ENCODE data around the gene MED29.

MED29 gene

DNA sequence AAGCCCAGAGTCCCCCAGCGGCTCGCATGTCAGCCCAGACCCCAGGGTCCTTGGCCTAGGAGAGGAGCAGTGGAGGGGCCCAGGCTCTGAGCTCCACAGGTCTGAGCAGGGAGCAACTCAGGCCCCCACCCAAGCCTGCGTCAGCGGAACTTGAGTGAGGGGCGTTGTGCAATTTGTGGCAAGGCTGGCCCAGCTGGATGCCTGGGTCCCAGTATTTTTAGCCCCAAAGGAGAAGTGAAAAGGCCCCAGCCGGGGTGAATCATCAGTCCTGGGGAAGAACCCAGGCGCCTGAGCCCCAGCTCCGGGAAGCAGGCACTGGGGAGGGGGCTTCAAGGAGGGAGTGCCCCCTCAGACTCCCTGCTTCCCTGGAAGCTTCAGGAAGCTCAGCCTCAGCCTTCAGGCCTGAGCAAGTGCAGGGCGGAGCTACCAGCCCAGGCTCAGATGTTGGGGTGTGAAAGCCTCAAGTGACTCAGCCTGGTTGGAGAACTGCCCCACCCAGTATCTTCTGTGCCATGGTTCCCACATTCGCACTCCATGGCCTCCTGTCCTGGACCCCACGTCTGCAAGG lies 7.2 kb downstream of the MED29 start:
- DNase-seq (ENCODE audit: low spot score), result peak; percentile 65

- no peak for DNase-seq (ENCODE audit: low spot score)
These were observed 8.5 kb downstream of the MED29 start for GRCh38 chr19:39399668-39400050.

GRCh38 chr19:39400061-39400460 lies 8.9 kb downstream of the MED29 start:
- DNase-seq (ENCODE audit: low spot score), result no peak

GRCh38 chr19:39401070-39401548 lies 9.9 kb downstream of the MED29 start:
- no peak for DNase-seq (ENCODE audit: low spot score)

DNA sequence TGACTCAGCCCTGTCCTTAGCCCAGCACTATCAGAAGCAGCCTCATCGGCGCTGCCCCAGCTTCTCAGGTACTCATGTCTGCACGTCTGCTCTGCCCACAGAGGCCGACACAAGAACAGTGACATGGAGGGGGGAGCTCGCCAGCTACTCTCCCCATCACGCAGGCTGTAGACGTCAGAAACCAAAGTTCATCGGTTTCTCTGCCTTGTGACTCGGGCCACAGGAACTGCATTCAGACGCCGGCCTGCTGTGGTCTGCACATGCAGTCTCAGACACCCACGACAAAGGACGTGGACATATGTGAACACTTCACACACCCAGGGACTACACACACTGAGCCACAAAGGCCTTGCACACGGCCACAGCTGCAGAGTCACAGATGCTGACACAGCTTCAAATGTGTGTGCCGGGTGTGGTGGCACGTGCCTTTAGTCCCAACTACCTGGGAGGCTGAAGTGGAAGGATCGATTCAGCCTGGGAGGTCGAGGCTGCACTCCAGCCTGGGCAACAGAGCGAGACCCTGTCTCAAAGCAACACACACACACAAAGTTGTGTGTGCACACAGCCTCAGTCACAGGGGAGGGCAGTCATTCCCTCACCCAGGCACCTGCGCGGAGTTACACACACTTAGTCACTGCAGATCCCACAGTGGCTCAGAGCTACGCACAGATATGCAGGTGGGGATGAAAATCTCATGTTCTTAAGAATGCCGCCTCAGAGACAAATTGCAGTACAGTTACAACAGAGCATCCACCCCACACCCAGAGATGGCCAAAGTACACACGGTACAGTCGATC lies 10.6 kb downstream of the MED29 start:
- peak; percentile 50 for DNase-seq (ENCODE audit: low spot score)

DNA sequence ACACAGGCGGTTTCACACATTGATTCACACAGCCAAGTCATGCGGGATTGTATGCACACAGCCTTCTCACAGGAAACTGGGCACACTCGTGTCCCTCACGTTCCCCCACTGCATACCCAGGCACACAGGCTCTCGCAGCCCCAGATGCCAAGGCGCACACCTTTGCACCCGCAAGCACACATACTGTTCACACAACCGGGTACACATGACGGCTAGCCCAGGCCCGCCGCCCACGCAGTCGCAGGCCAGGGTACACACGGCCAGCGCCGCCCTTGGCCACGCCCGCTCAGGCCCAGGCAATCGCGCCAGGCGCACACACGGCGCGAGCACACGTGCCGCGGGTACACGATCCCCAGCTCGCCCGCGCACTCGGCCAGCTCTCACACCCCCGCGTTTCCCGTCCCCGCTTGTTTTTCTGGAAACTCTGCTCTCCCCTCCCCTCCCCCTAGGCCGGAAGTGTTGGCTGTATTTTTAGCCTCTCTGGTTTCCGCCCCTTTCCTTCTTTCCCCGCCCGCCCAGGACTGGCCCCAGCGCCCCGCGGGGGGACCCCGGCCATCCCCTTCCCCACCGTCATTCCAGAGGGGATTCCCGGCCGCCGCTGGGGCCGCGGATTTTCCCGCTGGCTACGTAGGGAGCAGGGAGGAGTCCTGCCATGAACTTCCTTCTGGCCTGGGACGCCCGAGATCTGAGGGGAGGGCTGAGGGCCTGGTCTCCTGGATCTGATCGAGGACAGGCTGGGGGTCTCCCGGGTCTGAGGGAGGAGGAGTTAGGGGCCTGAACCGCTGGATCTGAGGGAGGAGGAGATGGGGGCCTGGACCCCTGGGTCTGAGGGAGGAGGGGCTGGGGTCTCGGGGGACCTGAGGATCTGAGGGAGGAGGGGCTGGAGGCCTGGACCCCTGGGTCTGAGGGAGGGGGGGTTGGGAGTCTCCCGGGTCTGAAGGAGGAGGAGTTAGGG lies 11.4 kb downstream of the MED29 start:
- peak; percentile 65 for DNase-seq (ENCODE audit: low spot score)

- peak; percentile 70 for DNase-seq (ENCODE audit: low spot score)
These were observed 12.4 kb downstream of the MED29 start for GRCh38 chr19:39403331-39404312.

- DNase-seq (ENCODE audit: low spot score), result no peak
These were observed 14.2 kb downstream of the MED29 start for GRCh38 chr19:39405261-39405957.

DNA sequence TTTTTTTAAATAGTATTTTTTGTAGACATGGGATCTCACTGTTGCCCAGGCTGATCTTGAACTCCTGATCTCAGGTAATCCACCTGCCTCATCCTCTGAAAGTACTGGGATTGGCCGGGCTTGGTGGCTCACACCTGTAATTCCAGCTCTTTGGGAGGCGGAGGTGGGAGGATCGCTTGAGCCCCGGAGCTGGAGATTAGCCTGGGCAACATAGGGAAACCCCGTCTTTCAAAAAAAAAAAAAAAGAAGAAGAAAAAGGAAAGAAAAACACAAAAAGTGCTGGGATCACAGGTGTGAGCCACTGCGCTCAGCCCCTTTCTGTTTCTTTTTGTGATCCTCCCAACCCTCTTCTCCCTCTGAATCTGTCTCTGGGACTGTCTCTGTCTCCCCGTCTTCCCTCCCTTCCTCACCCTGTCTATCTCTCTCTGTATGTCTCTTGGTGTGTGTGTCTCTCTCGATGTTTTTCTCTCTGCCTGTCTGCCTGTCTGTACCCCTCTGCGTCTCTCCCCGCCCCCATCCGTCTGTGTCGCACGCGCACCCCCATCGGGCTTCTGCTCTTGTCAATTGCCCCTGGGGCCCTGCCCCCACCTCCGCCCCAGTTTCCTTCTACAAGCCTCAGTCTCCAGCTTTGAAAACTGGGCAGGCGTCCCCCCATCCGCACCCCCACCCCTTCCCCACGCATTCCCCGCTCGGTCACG lies 14.9 kb downstream of the MED29 start:
- peak; percentile 52 for DNase-seq (ENCODE audit: low spot score)

DNA sequence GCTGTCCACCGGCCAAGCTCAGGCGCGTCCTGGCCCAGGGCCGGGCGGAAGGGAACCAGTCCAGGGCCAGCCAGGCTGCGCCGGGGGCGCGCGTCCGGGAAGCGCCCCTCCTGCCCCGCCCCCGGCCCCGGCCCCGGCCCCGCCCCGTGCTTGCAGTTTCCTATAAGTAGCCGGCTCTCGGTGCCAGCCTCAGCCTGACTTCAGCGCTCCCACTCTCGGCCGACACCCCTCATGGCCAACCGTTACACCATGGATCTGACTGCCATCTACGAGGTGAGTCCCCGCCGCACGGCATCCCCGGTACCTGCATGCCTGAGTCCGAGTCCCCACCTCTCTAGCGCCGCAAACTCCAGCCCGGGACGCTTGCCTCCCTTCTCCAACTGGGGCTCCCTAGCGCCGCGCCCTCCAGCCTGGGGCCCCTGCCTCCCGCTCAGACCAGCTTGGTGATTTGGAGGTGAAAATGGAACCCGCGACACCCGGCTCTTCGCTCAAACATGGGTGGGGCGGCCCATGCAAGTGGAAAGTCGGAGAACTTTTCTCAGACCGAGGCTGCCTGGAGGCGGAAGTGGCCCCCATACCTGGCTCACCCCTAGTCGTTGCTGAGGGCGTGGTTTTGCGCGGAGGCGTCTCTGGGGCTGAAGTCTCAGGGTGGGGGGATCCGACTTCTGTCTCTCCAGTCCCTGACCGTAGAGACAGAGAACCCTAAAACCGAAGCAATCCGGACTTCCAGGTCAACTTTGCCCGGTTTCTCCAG lies 15.7 kb downstream of the MED29 start, which contains the start of gene ZFP36:
Gene ZFP36, plus strand, starts transcription at position 192 of the 754 bp plus-strand sequence. Its CDS starts 58 bp downstream, at position 250.
- DNase-seq (ENCODE audit: low spot score), result peak; percentile 59

GRCh38 chr19:39407410-39407659 lies 16.2 kb downstream of the MED29 start:
- no peak for DNase-seq (ENCODE audit: low spot score)

GRCh38 chr19:39407660-39408391 lies 16.6 kb downstream of the MED29 start:
- no peak for DNase-seq (ENCODE audit: low spot score)

DNA sequence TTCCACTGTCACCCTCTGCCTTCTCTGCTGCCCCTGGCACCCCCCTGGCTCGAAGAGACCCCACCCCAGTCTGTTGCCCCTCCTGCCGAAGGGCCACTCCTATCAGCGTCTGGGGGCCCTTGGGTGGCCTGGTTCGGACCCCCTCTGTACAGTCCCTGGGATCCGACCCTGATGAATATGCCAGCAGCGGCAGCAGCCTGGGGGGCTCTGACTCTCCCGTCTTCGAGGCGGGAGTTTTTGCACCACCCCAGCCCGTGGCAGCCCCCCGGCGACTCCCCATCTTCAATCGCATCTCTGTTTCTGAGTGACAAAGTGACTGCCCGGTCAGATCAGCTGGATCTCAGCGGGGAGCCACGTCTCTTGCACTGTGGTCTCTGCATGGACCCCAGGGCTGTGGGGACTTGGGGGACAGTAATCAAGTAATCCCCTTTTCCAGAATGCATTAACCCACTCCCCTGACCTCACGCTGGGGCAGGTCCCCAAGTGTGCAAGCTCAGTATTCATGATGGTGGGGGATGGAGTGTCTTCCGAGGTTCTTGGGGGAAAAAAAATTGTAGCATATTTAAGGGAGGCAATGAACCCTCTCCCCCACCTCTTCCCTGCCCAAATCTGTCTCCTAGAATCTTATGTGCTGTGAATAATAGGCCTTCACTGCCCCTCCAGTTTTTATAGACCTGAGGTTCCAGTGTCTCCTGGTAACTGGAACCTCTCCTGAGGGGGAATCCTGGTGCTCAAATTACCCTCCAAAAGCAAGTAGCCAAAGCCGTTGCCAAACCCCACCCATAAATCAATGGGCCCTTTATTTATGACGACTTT lies 17.4 kb downstream of the MED29 start:
- no peak for DNase-seq (ENCODE audit: low spot score)

GRCh38 chr19:39409208-39410016 lies 18.2 kb downstream of the MED29 start:
- DNase-seq (ENCODE audit: low spot score), result peak; percentile 50

- no peak for DNase-seq (ENCODE audit: low spot score)
These were observed 19.0 kb downstream of the MED29 start for GRCh38 chr19:39410017-39410830.

GRCh38 chr19:39410831-39411080 lies 19.6 kb downstream of the MED29 start:
- no peak for DNase-seq (ENCODE audit: low spot score)

All from pons (tissue), 1 donor.